ENCODE data around the gene NAA20. TPM values are rescaled to one million over a fixed set of nuclear protein-coding genes. Genes with fewer than 3 reads are reported as not detected.

The NAA20 gene, protein sequence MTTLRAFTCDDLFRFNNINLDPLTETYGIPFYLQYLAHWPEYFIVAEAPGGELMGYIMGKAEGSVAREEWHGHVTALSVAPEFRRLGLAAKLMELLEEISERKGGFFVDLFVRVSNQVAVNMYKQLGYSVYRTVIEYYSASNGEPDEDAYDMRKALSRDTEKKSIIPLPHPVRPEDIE
- total RNA-seq (2022; extraction: Qiagen RNA extraction; ENCODE audit: low read depth) = 125 to 184 TPM (median 143 TPM) in 5 replicates

GRCh38 chr20:20017001-20017843 lies at the start of gene NAA20:
TSS of gene NAA20 (plus strand) at chr20:20017362. CDS start at chr20:20017397, 35 bp downstream.

DNA sequence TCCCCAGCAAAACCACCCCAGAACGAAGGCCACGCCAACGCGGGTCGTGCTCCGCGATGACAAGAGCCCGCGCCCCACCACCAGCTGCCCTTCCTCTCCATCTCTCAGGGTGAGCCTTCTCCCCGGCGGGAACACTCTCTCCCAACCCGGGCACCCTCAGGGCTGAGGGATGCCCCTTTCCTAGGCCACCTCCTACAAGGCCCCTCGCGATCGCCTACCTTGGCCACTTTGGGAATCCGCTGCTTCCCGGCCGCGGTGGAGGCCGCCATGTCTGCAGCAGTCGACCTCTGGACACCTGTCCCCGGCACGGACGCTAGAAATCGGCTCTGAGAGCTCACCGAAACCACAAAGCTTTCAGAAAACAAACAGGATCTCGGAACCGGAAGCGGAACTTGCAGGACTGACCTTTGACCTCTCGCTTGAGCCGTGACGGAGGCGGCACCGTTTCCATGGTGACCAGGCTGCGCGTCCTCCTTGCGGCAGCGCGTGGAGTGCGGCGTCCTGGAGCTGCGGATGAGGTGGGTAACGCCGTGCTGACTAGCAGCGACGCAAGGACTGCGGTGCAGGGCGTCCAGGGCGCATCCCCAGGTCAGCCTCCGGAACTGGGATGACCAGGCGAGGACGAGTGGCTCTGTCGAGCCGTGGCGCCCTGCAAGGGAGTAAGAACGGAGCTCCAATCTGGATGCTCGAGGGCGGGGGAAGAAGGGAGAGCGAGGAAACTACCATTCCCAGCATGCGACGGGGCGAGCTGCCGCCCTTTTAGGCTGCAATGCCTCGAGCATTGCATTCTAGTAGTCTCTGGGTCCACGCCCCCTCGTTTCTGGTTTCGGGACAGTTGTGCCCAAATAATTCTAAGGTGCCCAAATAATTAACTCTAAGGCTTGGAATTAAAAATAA lies 35.2 kb downstream of the NAA20 start, which contains the start of the genes CFAP61 and CRNKL1:
Gene CFAP61 (plus strand): TSS at position 459 of the 897 bp plus-strand sequence. CDS start 4,122 bp downstream, outside the sequence.
Gene CRNKL1 (minus strand): TSS at position 393 of the 897 bp plus-strand sequence. CDS start 124 bp downstream, at position 269.

Other genes with a start within 250 kb of the NAA20 start
- 20.4 to 27.7 TPM (median 23.9 TPM) in 5 replicates for gene CRNKL1, start 35.1 kb downstream of the NAA20 start, total RNA-seq (2022; extraction: Qiagen RNA extraction; ENCODE audit: low read depth)
- 0.34 to 0.82 TPM (median 0.40 TPM) in 5 replicates for gene CFAP61, start 35.2 kb downstream of the NAA20 start, total RNA-seq (2022; extraction: Qiagen RNA extraction; ENCODE audit: low read depth)

Measured in A549 treated with ZK216348 at 1 μM for 4 hours (cell line).